K562 (cell line): Measurements from ENCODE around the gene ARFGAP1. TPM values are rescaled to one million over a fixed set of nuclear protein-coding genes. Genes with fewer than 3 reads are reported as not detected.

ENCODE experiments used
- ATAC-seq: fragments of 200-7000 bp; cut with Tn5 transposase; 3 replicates; pipeline ENCODE4 v1.9.1; 2020; ENCODE audit warnings: moderate library complexity
- BruUV-seq: library from RNA; stranded (reverse); fragments of 400-500 nt; replicated peaks from 2 replicates; lab custom pipeline; 2021; lab: Mats Ljungman, UMichigan
- CTCF ChIA-PET: fragments of 300-600 bp; formaldehyde crosslinking; extraction: SDS; loops from one replicate; lab custom pipeline; 2021; ENCODE audit warnings: low intra/inter-chr PET ratio; lab: Yijun Ruan, JAX
- POLR2A ChIA-PET: fragments of 300-600, 350-650 bp; sonication (Branson Sonifier 250); formaldehyde crosslinking; extraction: SDS; loops from one replicate; lab custom pipeline; 2021; ENCODE audit warnings: antibody characterized with exemption, inconsistent platforms; lab: Yijun Ruan, JAX
- DNase-seq, 4 experiments: peaks; one replicate each; pipeline versions ENCODE4 v3.0.0 to v3.0.0-alpha.2; 2011 to 2018; ENCODE audit warnings: low spot score in 3 of 4, mixed read lengths in 3 of 4; ENCODE audit errors: extremely low read depth in 1 of 4
- FAIRE-seq: peaks from 2 replicates; lab custom pipeline; 2011; peaks lifted over from hg19 to GRCh38; lab: Jason Lieb, UNC
- H2AFZ ChIP-seq: 2 replicates; pipeline ENCODE4 v1.6.0; 2011; ENCODE audit warnings: low read depth, low read length, control low read depth, inconsistent platforms
- H3K27ac ChIP-seq: fragments of 200-600 bp; 3 replicates; pipeline ENCODE4 v1.8.0; 2011; ENCODE audit warnings: low read depth, mild to moderate bottlenecking, control low read depth, inconsistent platforms, low read length, moderate library complexity, mixed read lengths; ENCODE audit errors: extremely low read depth
- H3K27me3 ChIP-seq, 2 experiments: fragments of 300-600 bp in 1 of 2; 2 replicates in 1 of 2; 3 replicates in 1 of 2; pipeline versions ENCODE4 v1.6.0 to v1.8.0; 2011; ENCODE audit warnings: inconsistent platforms in 2 of 2, low read length in 2 of 2, mild to moderate bottlenecking in 1 of 2, mixed read lengths in 1 of 2, moderate library complexity in 1 of 2; ENCODE audit not compliant: control insufficient read depth in 2 of 2, insufficient read depth in 2 of 2
- H3K36me3 ChIP-seq: fragments of 300-600 bp; 3 replicates; pipeline ENCODE4 v1.8.0; 2011; ENCODE audit warnings: mild to moderate bottlenecking, low read length, inconsistent platforms; ENCODE audit not compliant: control insufficient read depth, insufficient read depth
- H3K4me1 ChIP-seq, 2 experiments: fragments of 200-600 bp in 1 of 2; replicated peaks in 1 of 2; 2 replicates in 1 of 2; 3 replicates in 1 of 2; pipeline versions ENCODE4 v1.5.1 to v1.8.0; 2011; ENCODE audit warnings: inconsistent platforms in 2 of 2, low read length in 2 of 2, mild to moderate bottlenecking in 1 of 2, mixed read lengths in 1 of 2, moderate library complexity in 1 of 2; ENCODE audit not compliant: control insufficient read depth in 2 of 2, insufficient read depth in 2 of 2
- H3K4me2 ChIP-seq: 2 replicates; pipeline ENCODE4 v1.6.1; 2011; ENCODE audit warnings: low read length, control low read depth, inconsistent platforms, mixed read lengths; ENCODE audit not compliant: insufficient read depth
- H3K4me3 ChIP-seq: fragments of 200-600 bp; sonication (generic), shearing (Covaris generic); 2 replicates; pipeline ENCODE4 v1.5.1; 2016; ENCODE audit warnings: control low read depth, inconsistent platforms
- H3K79me2 ChIP-seq: fragments of 200-600 bp; 3 replicates; pipeline ENCODE4 v1.8.0; 2011; ENCODE audit warnings: low read length, inconsistent platforms; ENCODE audit not compliant: control insufficient read depth, insufficient read depth
- H3K9ac ChIP-seq, 2 experiments: 2 replicates each; pipeline versions ENCODE4 v1.6.0 to v1.6.1; 2011; ENCODE audit warnings: low read depth in 2 of 2, low read length in 2 of 2, control low read depth in 1 of 2, inconsistent platforms in 1 of 2, mild to moderate bottlenecking in 1 of 2, mixed read lengths in 1 of 2; ENCODE audit not compliant: insufficient read depth in 1 of 2
- H3K9me1 ChIP-seq: one replicate; pipeline ENCODE4 v1.6.0; 2011; ENCODE audit warnings: inconsistent platforms, mild to moderate bottlenecking, low read length, moderate library complexity; ENCODE audit not compliant: control insufficient read depth, insufficient read depth
- H3K9me3 ChIP-seq: replicated peaks from 2 replicates; pipeline ENCODE4 v1.5.1; 2011; ENCODE audit warnings: low read depth, low read length, inconsistent platforms; ENCODE audit not compliant: control insufficient read depth, insufficient read depth
- H4K20me1 ChIP-seq: replicated peaks from 2 replicates; pipeline ENCODE4 v1.6.1; 2011; ENCODE audit warnings: low read length, inconsistent platforms, mixed read lengths; ENCODE audit not compliant: control insufficient read depth, insufficient read depth
- ARID4B ChIP-seq: sonication (generic); formaldehyde crosslinking; IDR thresholded peaks from 2 replicates; pipeline ENCODE4 v1.8.0; 2022; ENCODE audit warnings: mild to moderate bottlenecking, missing genetic modification reagents
- GABPB2 ChIP-seq: fragments of 250-450 bp; sonication (Bioruptor Pico); conservative IDR thresholded peaks from 2 replicates; pipeline ENCODE4 v1.5.1; 2021; ENCODE audit warnings: mild to moderate bottlenecking
- HNRNPL ChIP-seq: fragments of 200-400 bp; formaldehyde crosslinking; IDR thresholded peaks from 2 replicates; pipeline ENCODE4 v1.6.1; 2017; ENCODE audit warnings: low read depth, mild to moderate bottlenecking, low read length
- KDM1A ChIP-seq, 2 experiments: fragments of 450-650 bp; IDR thresholded peaks; 2 replicates each; pipeline ENCODE4 v1.6.1; 2016; ENCODE audit warnings: mild to moderate bottlenecking in 2 of 2
- ZNF518B ChIP-seq: fragments of 250-450 bp; sonication (Bioruptor Pico); IDR thresholded peaks from 2 replicates; pipeline ENCODE4 v1.5.0; 2021; ENCODE audit warnings: mild to moderate bottlenecking, moderate library complexity
- WGBS: fragments of 100-300 bp; shearing (Covaris generic); methylation state at CpG from one replicate; pipeline ENCODE4 v1.1.6; 2016; ENCODE audit warnings: low coverage, mixed read lengths; ENCODE audit not compliant: insufficient coverage; ENCODE audit errors: missing lambda C conversion rate; 5-methylcytosine and 5-hydroxymethylcytosine counted together
- in situ Hi-C: fragments of 300-500 bp; cut with MboI; formaldehyde crosslinking; loops from 4 replicates; pipeline ENCODE4 v1.15.0; 2018; ENCODE audit warnings: inconsistent platforms, mixed read lengths
- intact Hi-C: fragments of 100-400 bp; cut with micrococcal nuclease; formaldehyde crosslinking; loops from 2 replicates; pipeline ENCODE4 v1.14.2; 2022
- polyA plus RNA-seq, 8 experiments: library from polyadenylated mRNA; depleted of rRNA in 4 of 8; stranded (reverse) in 5 of 8; unstranded in 3 of 8; fragments of >200 nt; fragmentation: Nextera tagmentation in 2 of 8; fragmentation: Illumina TruSeq in 1 of 8; extraction: Ambion mirVana in 2 of 8; extraction: Trizol in 1 of 8; gene quantifications; 2 replicates each; pipeline versions ENCODE4 v1.2.1 to v1.2.3, GENCODE V29; 2011 to 2014; ENCODE audit warnings: inconsistent platforms in 1 of 8, missing spikeins in 1 of 8
- total RNA-seq, 7 experiments: library from RNA; depleted of rRNA in 6 of 7; stranded (reverse); fragments of >200 nt in 6 of 7; fragmentation: Illumina TruSeq in 2 of 7; extraction: Trizol in 2 of 7; gene quantifications; 2 replicates each; pipeline versions ENCODE4 v1.2.1 to v1.2.3, GENCODE V29; 2011 to 2021; ENCODE audit warnings: low replicate concordance in 1 of 7
- TF ChIP-seq, protein P1 (sequence below): IDR thresholded peaks from 3 replicates; pipeline ENCODE4 v1.6.1; 2011; ENCODE audit warnings: borderline replicate concordance, mild to moderate bottlenecking; ENCODE audit not compliant: insufficient read length, insufficient read depth
- TF ChIP-seq, protein P2 (sequence below): IDR thresholded peaks from 2 replicates; pipeline ENCODE4 v1.6.1; 2011; ENCODE audit warnings: borderline replicate concordance, low read depth, mild to moderate bottlenecking, moderate library complexity, low read length; ENCODE audit not compliant: insufficient read depth, poor library complexity, severe bottlenecking

ARFGAP1 gene
- total and polyA plus RNA-seq, 9 of the 15 experiments (the other 6 are each of a cell fraction or from before 2014, with no cell fraction given), result 0.53 to 102 (median 33.5) TPM

DNA sequence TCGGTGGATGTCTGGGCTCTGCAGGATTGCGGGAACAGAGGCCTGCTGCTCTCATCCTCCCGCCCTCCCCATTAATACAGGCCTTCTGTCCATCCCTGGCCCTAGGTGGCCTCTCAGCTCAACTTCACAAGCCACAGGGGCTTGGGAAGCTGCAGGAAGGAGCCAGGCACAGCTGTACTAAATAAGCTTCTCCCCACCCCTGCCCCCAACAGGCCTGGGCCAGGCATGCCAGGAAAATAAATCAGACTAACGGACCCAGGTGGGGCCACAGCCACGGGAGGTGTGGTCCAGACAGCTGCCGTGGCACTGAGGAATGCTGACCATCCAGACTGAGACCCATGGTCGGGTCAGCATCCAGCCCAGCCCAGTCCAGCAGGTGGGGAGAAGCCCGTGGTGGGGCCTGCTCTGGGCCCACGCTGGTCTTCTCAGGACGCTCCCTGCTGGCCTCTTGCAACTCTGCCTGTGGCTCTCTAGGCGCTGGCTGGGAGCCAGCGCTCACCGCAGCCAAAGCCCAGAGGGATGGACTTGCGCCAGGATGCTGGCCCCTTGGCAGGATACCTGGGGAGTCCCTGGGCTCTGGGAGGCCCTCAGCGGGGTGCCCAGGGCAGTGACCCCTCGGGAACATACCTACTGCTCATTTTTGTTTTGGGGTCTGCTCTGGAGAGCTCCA lies 48.1 kb upstream of the ARFGAP1 start:
- in situ Hi-C loops, result no loop called here
- TF ChIP-seq ARID4B (CRISPR knock-in tag) (no peak), HNRNPL (no peak), ZNF518B (no peak), KDM1A (IDR thresholded peaks at IDR 0.05) (no peak), GABPB2 (CRISPR knock-in tag) (no peak)
- TF ChIP-seq, protein P1, sequence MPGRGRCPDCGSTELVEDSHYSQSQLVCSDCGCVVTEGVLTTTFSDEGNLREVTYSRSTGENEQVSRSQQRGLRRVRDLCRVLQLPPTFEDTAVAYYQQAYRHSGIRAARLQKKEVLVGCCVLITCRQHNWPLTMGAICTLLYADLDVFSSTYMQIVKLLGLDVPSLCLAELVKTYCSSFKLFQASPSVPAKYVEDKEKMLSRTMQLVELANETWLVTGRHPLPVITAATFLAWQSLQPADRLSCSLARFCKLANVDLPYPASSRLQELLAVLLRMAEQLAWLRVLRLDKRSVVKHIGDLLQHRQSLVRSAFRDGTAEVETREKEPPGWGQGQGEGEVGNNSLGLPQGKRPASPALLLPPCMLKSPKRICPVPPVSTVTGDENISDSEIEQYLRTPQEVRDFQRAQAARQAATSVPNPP, result no peak
- TF ChIP-seq, protein P2, sequence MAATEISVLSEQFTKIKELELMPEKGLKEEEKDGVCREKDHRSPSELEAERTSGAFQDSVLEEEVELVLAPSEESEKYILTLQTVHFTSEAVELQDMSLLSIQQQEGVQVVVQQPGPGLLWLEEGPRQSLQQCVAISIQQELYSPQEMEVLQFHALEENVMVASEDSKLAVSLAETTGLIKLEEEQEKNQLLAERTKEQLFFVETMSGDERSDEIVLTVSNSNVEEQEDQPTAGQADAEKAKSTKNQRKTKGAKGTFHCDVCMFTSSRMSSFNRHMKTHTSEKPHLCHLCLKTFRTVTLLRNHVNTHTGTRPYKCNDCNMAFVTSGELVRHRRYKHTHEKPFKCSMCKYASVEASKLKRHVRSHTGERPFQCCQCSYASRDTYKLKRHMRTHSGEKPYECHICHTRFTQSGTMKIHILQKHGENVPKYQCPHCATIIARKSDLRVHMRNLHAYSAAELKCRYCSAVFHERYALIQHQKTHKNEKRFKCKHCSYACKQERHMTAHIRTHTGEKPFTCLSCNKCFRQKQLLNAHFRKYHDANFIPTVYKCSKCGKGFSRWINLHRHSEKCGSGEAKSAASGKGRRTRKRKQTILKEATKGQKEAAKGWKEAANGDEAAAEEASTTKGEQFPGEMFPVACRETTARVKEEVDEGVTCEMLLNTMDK, result peak; percentile 13

More for the DNA sequence above, 48.1 kb upstream of the ARFGAP1 start:
- ATAC-seq (peak; percentile 85), DNase-seq (peak; percentile 47 to 57 (median 56)), FAIRE-seq (no peak)
- H3K9me3 ChIP-seq, result no peaks in the 10 kb centered on the region
- no peak overlapping the region for H3K4me2 ChIP-seq
- 9% methylated on average over 14 of the region's 16 CpGs for WGBS
- H4K20me1 ChIP-seq, result no peaks in the 10 kb centered on the region
- peak overlapping the region in 1 of 2 experiments; percentile 15; a peak in 1 of 4 replicates for H3K9ac ChIP-seq
- no peak overlapping the region for H3K4me3 ChIP-seq
- POLR2A ChIA-PET, result interaction anchor here (0.7 to 1.1 kb wide), 5 partner anchors 9 to 243 kb away, joined by 3 to 5 read pairs (median 3); partner anchors contain the start of genes ARFGAP1 and NKAIN4
- BruUV-seq, result no TSS peak
- H3K79me2 ChIP-seq, result no peaks in the 10 kb centered on the region
- intact Hi-C loops, result loop anchor here (5.0 kb wide), 2 partner anchors 68 to 158 kb away; partner anchors contain the start of gene COL20A1
- H3K27ac ChIP-seq, result no peak overlapping the region
- peaks cover 11 to 47% of the 10 kb centered on the region in 2 experiments for H3K27me3 ChIP-seq
- H3K9me1 ChIP-seq, result no peaks in the 10 kb centered on the region
- H2AFZ ChIP-seq, result no peak overlapping the region
- H3K36me3 ChIP-seq, result no peaks in the 10 kb centered on the region
- peaks cover 0 to 22% of the 10 kb centered on the region in 2 experiments; a peak in 1 of 5 replicates for H3K4me1 ChIP-seq
- CTCF ChIA-PET, result interaction anchor here (0.7 kb wide), 1 partner anchor 35 kb away, joined by 3 read pairs; no protein-coding TSS in a partner anchor
